HEK293 (cell line): ENCODE data around the gene ZNF223.
A peak's percentile ranks its signal among the peaks of the same experiment; 100 is the strongest.

Experiments
- CTCF ChIA-PET: fragments of 350-600 bp; formaldehyde crosslinking; extraction: SDS; loops from one replicate; lab custom pipeline; 2021; ENCODE audit warnings: antibody characterized with exemption; lab: Yijun Ruan, JAX
- POLR2A ChIA-PET: fragments of 300-600 bp; formaldehyde crosslinking; extraction: SDS; loops from one replicate; lab custom pipeline; 2020; ENCODE audit warnings: antibody characterized with exemption, inconsistent platforms; lab: Yijun Ruan, JAX
- H3K27ac ChIP-seq: fragments of 200-500 bp; sonication (Bioruptor generic); 2 replicates; pipeline ENCODE4 v1.5.1; 2014; ENCODE audit warnings: low read depth, low read length, control low read depth, inconsistent platforms; ENCODE audit errors: extremely low read depth
- H3K36me3 ChIP-seq, 2 experiments: fragments of 200-500 bp in 1 of 2; sonication (Bioruptor generic) in 1 of 2; 1 replicate in 1 of 2; 2 replicates in 1 of 2; pipeline ENCODE4 v1.5.1; 2014 to 2017; ENCODE audit warnings: inconsistent platforms in 2 of 2, low read length in 2 of 2; ENCODE audit not compliant: control insufficient read depth in 2 of 2, insufficient read depth in 1 of 2
- H3K4me1 ChIP-seq: fragments of 200-500 bp; sonication (Bioruptor generic); 2 replicates; pipeline ENCODE4 v1.5.1; 2014; ENCODE audit warnings: mild to moderate bottlenecking, low read length, inconsistent platforms; ENCODE audit not compliant: control insufficient read depth, insufficient read depth
- H3K4me3 ChIP-seq: 2 replicates; pipeline ENCODE4 v1.5.1; 2011; ENCODE audit warnings: low read depth, mild to moderate bottlenecking, control low read depth, low read length, moderate library complexity
- H3K9me3 ChIP-seq: fragments of 200-500 bp; sonication (Bioruptor generic); 2 replicates; pipeline ENCODE4 v1.5.1; 2014; ENCODE audit warnings: low read depth, low read length, inconsistent platforms; ENCODE audit not compliant: control insufficient read depth, insufficient read depth
- HOXD13 ChIP-seq: sonication (generic); formaldehyde crosslinking; IDR thresholded peaks from 2 replicates; pipeline ENCODE4 v1.8.0; 2022; ENCODE audit warnings: missing genetic modification reagents, borderline replicate concordance
- KLF1 ChIP-seq: fragments of 450-650 bp; formaldehyde crosslinking; IDR thresholded peaks from 2 replicates; pipeline ENCODE4 v1.5.1; 2016; ENCODE audit warnings: missing biosample characterization, missing genetic modification characterization
- KLF8 ChIP-seq: fragments of 450-650 bp; formaldehyde crosslinking; IDR thresholded peaks from 2 replicates; pipeline ENCODE4 v1.5.1; 2016; ENCODE audit warnings: missing biosample characterization, missing genetic modification characterization
- KLF9 ChIP-seq: fragments of 450-650 bp; formaldehyde crosslinking; IDR thresholded peaks from 2 replicates; pipeline ENCODE4 v1.5.1; 2016; ENCODE audit warnings: missing biosample characterization, missing genetic modification characterization, low read depth
- REPIN1 ChIP-seq: fragments of 450-650 bp; formaldehyde crosslinking; IDR thresholded peaks from 2 replicates; pipeline ENCODE4 v1.5.1; 2017; ENCODE audit warnings: missing biosample characterization, missing genetic modification characterization, low read depth
- SP2 ChIP-seq: fragments of 450-650 bp; formaldehyde crosslinking; IDR thresholded peaks from 2 replicates; pipeline ENCODE4 v1.5.1; 2016; ENCODE audit warnings: missing biosample characterization, missing genetic modification characterization
- WT1 ChIP-seq: fragments of 450-650 bp; formaldehyde crosslinking; IDR thresholded peaks from 2 replicates; pipeline ENCODE4 v1.5.1; 2016; ENCODE audit warnings: missing biosample characterization, missing genetic modification characterization
- ZBTB6 ChIP-seq: fragments of 450-650 bp; formaldehyde crosslinking; IDR thresholded peaks from 2 replicates; pipeline ENCODE4 v1.5.1; 2017; ENCODE audit warnings: missing biosample characterization, missing genetic modification characterization
- ZBTB8A ChIP-seq: fragments of 450-650 bp; formaldehyde crosslinking; IDR thresholded peaks from 2 replicates; pipeline ENCODE4 v1.5.1; 2016; ENCODE audit warnings: missing biosample characterization, missing genetic modification characterization
- ZNF175 ChIP-seq: fragments of 450-650 bp; formaldehyde crosslinking; IDR thresholded peaks from 2 replicates; pipeline ENCODE4 v1.5.1; 2016; ENCODE audit warnings: missing biosample characterization, missing genetic modification characterization
- ZNF23 ChIP-seq: fragments of 450-650 bp; formaldehyde crosslinking; IDR thresholded peaks from 2 replicates; pipeline ENCODE4 v1.5.1; 2016; ENCODE audit warnings: missing biosample characterization, missing genetic modification characterization, borderline replicate concordance
- ZNF335 ChIP-seq: fragments of 450-650 bp; formaldehyde crosslinking; conservative IDR thresholded peaks from 2 replicates; pipeline ENCODE4 v1.5.1; 2016; ENCODE audit warnings: missing biosample characterization, missing genetic modification characterization
- ZNF354C ChIP-seq: fragments of 450-650 bp; formaldehyde crosslinking; IDR thresholded peaks from 2 replicates; pipeline ENCODE4 v1.5.1; 2016; ENCODE audit warnings: missing biosample characterization, missing genetic modification characterization, low read depth, borderline replicate concordance
- ZNF560 ChIP-seq: fragments of 450-650 bp; formaldehyde crosslinking; IDR thresholded peaks from 2 replicates; pipeline ENCODE4 v1.5.1; 2017; ENCODE audit warnings: missing biosample characterization, missing genetic modification characterization, borderline replicate concordance
- ZNF610 ChIP-seq: fragments of 450-650 bp; formaldehyde crosslinking; IDR thresholded peaks from 2 replicates; pipeline ENCODE4 v1.5.1; 2016; ENCODE audit warnings: missing biosample characterization, missing genetic modification characterization, borderline replicate concordance
- ZNF654 ChIP-seq: fragments of 450-650 bp; formaldehyde crosslinking; IDR thresholded peaks from 2 replicates; pipeline ENCODE4 v1.5.1; 2016; ENCODE audit warnings: low read depth, missing biosample characterization, missing genetic modification characterization
- ZNF701 ChIP-seq: fragments of 450-650 bp; formaldehyde crosslinking; IDR thresholded peaks from 2 replicates; pipeline ENCODE4 v1.5.1; 2016; ENCODE audit warnings: missing biosample characterization, missing genetic modification characterization
- ZNF76 ChIP-seq: fragments of 450-650 bp; formaldehyde crosslinking; IDR thresholded peaks from 2 replicates; pipeline ENCODE4; 2016; ENCODE audit warnings: low read depth, missing biosample characterization, missing genetic modification characterization, borderline replicate concordance
- ZNF785 ChIP-seq: fragments of 450-650 bp; formaldehyde crosslinking; IDR thresholded peaks from 2 replicates; pipeline ENCODE4 v1.5.1; 2016; ENCODE audit warnings: missing biosample characterization, missing genetic modification characterization
- ZSCAN30 ChIP-seq: fragments of 450-650 bp; IDR thresholded peaks from 2 replicates; pipeline ENCODE4 v1.5.1; 2018; ENCODE audit warnings: missing biosample characterization, mild to moderate bottlenecking, missing genetic modification characterization, moderate library complexity
- ZXDB ChIP-seq: fragments of 450-650 bp; formaldehyde crosslinking; IDR thresholded peaks from 2 replicates; pipeline ENCODE4 v1.5.1; 2016; ENCODE audit warnings: missing biosample characterization, missing genetic modification characterization
- TF ChIP-seq, protein P1 (sequence below): fragments of 450-650 bp; formaldehyde crosslinking; IDR thresholded peaks from 2 replicates; pipeline ENCODE4 v1.5.1; 2016; ENCODE audit warnings: missing biosample characterization, missing genetic modification characterization
- TF ChIP-seq, protein P2 (sequence below): fragments of 450-650 bp; formaldehyde crosslinking; IDR thresholded peaks from 2 replicates; pipeline ENCODE4; 2016; ENCODE audit warnings: missing biosample characterization, missing genetic modification characterization
- TF ChIP-seq, protein P3 (sequence below): fragments of 450-650 bp; formaldehyde crosslinking; conservative IDR thresholded peaks from 2 replicates; pipeline ENCODE4 v1.5.1; 2016; ENCODE audit warnings: low read depth, missing biosample characterization, missing genetic modification characterization
- TF ChIP-seq, protein P4 (sequence below): fragments of 450-650 bp; formaldehyde crosslinking; IDR thresholded peaks from 2 replicates; pipeline ENCODE4 v1.5.1; 2016; ENCODE audit warnings: missing biosample characterization, missing genetic modification characterization

Gene ZNF223

GRCh38 chr19:44051650-44052402, at the start of gene ZNF223:
ZNF223 (plus strand) TSS chr19:44052036; CDS start chr19:44055177, 3,141 bp downstream.
- CTCF ChIA-PET, result interaction anchor here (0.6 to 1.1 kb wide), 2 partner anchors 9 to 275 kb away, joined by 3 read pairs; no protein-coding TSS in a partner anchor
- H3K27ac ChIP-seq, result peak within 1 kb of the TSS; percentile 61
- peaks cover 17 to 31% of the 10 kb centered on the region in 2 experiments for H3K36me3 ChIP-seq
- peak within 1 kb of the TSS; percentile 66 for H3K4me3 ChIP-seq
- H3K4me1 ChIP-seq, result peaks cover 14% of the 10 kb centered on the region
- peaks cover 11% of the 10 kb centered on the region for H3K9me3 ChIP-seq
- POLR2A ChIA-PET, result interaction anchor here (0.9 to 2.4 kb wide), 17 partner anchors 10 to 383 kb away, joined by 3 to 17 read pairs (median 4); partner anchors contain the start of genes ZNF221, ZNF222, ZNF224 and ZNF225
- TF ChIP-seq HOXD13 (no peak), ZNF23 (tag by site-specific recombination) (no peak), ZNF654 (tag by site-specific recombination) (no peak), KLF9 (tag by site-specific recombination) (peak; percentile 88), WT1 (tag by site-specific recombination) (0 out of 2 replicates have a peak, but pooled peaks have one; percentile 33), ZNF354C (no peak), ZNF701 (tag by site-specific recombination) (no peak), ZNF560 (tag by site-specific recombination) (no peak), ZNF785 (tag by site-specific recombination) (peak; percentile 63; the same call in 1 of the 2 replicates), KLF8 (tag by site-specific recombination) (peak; percentile 92), REPIN1 (no peak), ZNF335 (tag by site-specific recombination) (peak; percentile 99), ZXDB (peak; percentile 94), ZBTB8A (tag by site-specific recombination) (peak; percentile 43), ZNF175 (tag by site-specific recombination) (no peak), KLF1 (tag by site-specific recombination) (0 out of 2 replicates have a peak, but pooled peaks have one; percentile 11), ZNF76 (tag by site-specific recombination) (peak; percentile 100), ZNF610 (tag by site-specific recombination) (peak; percentile 67; the same call in 1 of the 2 replicates), ZSCAN30 (tag by site-specific recombination) (0 out of 2 replicates have a peak, but pooled peaks have one; percentile 7), SP2 (tag by site-specific recombination) (peak; percentile 86), ZBTB6 (tag by site-specific recombination) (peak; percentile 83; the same call in 1 of the 2 replicates)
- TF ChIP-seq, protein P1, sequence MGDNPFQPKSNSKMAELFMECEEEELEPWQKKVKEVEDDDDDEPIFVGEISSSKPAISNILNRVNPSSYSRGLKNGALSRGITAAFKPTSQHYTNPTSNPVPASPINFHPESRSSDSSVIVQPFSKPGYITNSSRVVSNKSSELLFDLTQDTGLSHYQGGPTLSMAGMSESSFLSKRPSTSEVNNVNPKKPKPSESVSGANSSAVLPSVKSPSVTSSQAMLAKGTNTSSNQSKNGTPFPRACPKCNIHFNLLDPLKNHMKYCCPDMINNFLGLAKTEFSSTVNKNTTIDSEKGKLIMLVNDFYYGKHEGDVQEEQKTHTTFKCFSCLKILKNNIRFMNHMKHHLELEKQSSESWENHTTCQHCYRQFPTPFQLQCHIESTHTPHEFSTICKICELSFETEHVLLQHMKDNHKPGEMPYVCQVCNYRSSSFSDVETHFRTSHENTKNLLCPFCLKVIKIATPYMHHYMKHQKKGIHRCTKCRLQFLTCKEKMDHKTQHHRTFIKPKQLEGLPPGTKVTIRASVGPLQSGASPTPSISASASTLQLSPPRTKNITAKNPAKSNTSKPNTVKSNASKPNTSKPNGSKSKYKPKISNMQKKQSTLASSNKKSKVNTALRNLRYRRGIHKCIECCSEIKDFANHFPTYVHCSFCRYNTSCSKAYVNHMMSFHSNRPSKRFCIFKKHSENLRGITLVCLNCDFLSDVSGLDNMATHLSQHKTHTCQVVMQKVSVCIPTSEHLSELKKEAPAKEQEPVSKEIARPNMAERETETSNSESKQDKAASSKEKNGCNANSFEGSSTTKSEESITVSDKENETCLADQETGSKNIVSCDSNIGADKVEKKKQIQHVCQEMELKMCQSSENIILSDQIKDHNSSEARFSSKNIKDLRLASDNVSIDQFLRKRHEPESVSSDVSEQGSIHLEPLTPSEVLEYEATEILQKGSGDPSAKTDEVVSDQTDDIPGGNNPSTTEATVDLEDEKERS (tag by site-specific recombination), result 0 out of 2 replicates have a peak, but pooled peaks have one; percentile 16
- TF ChIP-seq, protein P2, sequence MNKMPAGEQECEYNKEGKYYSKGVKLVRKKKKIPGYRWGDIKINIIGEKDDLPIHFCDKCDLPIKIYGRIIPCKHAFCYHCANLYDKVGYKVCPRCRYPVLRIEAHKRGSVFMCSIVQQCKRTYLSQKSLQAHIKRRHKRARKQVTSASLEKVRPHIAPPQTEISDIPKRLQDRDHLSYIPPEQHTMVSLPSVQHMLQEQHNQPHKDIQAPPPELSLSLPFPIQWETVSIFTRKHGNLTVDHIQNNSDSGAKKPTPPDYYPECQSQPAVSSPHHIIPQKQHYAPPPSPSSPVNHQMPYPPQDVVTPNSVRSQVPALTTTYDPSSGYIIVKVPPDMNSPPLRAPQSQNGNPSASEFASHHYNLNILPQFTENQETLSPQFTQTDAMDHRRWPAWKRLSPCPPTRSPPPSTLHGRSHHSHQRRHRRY (tag by site-specific recombination), result no peak
- TF ChIP-seq, protein P3, sequence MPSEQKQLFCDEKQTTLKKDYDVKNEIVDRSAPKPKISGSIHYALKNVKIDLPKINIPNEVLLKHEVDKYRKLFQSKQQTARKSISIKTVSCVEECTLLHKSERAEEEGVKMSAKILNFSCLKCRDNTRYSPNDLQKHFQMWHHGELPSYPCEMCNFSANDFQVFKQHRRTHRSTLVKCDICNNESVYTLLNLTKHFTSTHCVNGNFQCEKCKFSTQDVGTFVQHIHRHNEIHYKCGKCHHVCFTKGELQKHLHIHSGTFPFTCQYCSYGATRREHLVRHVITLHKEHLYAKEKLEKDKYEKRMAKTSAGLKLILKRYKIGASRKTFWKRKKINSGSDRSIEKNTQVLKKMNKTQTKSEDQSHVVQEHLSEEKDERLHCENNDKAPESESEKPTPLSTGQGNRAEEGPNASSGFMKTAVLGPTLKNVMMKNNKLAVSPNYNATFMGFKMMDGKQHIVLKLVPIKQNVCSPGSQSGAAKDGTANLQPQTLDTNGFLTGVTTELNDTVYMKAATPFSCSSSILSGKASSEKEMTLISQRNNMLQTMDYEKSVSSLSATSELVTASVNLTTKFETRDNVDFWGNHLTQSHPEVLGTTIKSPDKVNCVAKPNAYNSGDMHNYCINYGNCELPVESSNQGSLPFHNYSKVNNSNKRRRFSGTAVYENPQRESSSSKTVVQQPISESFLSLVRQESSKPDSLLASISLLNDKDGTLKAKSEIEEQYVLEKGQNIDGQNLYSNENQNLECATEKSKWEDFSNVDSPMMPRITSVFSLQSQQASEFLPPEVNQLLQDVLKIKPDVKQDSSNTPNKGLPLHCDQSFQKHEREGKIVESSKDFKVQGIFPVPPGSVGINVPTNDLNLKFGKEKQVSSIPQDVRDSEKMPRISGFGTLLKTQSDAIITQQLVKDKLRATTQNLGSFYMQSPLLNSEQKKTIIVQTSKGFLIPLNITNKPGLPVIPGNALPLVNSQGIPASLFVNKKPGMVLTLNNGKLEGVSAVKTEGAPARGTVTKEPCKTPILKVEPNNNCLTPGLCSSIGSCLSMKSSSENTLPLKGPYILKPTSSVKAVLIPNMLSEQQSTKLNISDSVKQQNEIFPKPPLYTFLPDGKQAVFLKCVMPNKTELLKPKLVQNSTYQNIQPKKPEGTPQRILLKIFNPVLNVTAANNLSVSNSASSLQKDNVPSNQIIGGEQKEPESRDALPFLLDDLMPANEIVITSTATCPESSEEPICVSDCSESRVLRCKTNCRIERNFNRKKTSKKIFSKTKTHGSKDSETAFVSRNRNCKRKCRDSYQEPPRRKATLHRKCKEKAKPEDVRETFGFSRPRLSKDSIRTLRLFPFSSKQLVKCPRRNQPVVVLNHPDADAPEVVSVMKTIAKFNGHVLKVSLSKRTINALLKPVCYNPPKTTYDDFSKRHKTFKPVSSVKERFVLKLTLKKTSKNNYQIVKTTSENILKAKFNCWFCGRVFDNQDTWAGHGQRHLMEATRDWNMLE (tag by site-specific recombination), result peak; percentile 100
- TF ChIP-seq, protein P4, sequence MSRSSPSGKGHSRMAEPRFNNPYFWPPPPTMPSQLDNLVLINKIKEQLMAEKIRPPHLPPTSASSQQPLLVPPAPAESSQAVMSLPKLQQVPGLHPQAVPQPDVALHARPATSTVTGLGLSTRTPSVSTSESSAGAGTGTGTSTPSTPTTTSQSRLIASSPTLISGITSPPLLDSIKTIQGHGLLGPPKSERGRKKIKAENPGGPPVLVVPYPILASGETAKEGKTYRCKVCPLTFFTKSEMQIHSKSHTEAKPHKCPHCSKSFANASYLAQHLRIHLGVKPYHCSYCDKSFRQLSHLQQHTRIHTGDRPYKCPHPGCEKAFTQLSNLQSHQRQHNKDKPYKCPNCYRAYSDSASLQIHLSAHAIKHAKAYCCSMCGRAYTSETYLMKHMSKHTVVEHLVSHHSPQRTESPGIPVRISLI, result no peak
